Trophoblast cell (in vitro differentiated cells and primary cell): Measurements from ENCODE around the gene OR13A1. TPM values are rescaled to one million over a fixed set of nuclear protein-coding genes. Genes with fewer than 3 reads are reported as not detected.
"Not testable (repeated sequence)": the region's sequence is repeated elsewhere in the genome, so short reads cannot be mapped to it uniquely, and the experiment has no call there.

Experiments used
- DNase-seq, 2 donors: peaks; one replicate each; pipeline ENCODE4 v3.0.0-alpha.2; 2016
- H2AFZ ChIP-seq: 2 replicates; pipeline ENCODE4 v1.6.1; 2013; ENCODE audit warnings: low read length, moderate library complexity, mild to moderate bottlenecking; ENCODE audit not compliant: insufficient read depth, poor library complexity
- H2AK5ac ChIP-seq: 2 replicates; pipeline ENCODE4 v1.6.1; 2013; ENCODE audit warnings: mild to moderate bottlenecking, low read length
- H2BK120ac ChIP-seq: 2 replicates; pipeline ENCODE4 v1.6.1; 2013; ENCODE audit warnings: low read length, mild to moderate bottlenecking, moderate library complexity; ENCODE audit not compliant: insufficient read depth, poor library complexity
- H2BK12ac ChIP-seq: 2 replicates; pipeline ENCODE4 v1.6.1; 2013; ENCODE audit warnings: mild to moderate bottlenecking, low read length, moderate library complexity
- H2BK5ac ChIP-seq: 2 replicates; pipeline ENCODE4 v1.6.1; 2013; ENCODE audit warnings: low read length, low read depth, moderate library complexity, mild to moderate bottlenecking; ENCODE audit not compliant: poor library complexity
- H3K14ac ChIP-seq: 2 replicates; pipeline ENCODE4 v1.6.1; 2013; ENCODE audit warnings: mild to moderate bottlenecking, low read length
- H3K18ac ChIP-seq: 2 replicates; pipeline ENCODE4 v1.6.1; 2013; ENCODE audit warnings: mild to moderate bottlenecking, low read length
- H3K23ac ChIP-seq: 2 replicates; pipeline ENCODE4 v1.6.1; 2013; ENCODE audit warnings: low read length
- H3K27ac ChIP-seq: 2 replicates; pipeline ENCODE4 v1.5.1; 2013; ENCODE audit warnings: low read depth, mild to moderate bottlenecking, inconsistent platforms, low read length, moderate library complexity
- H3K27me3 ChIP-seq: 2 replicates; pipeline ENCODE4 v1.6.1; 2013; ENCODE audit warnings: inconsistent platforms, mild to moderate bottlenecking, low read length, moderate library complexity; ENCODE audit not compliant: insufficient read depth
- H3K36me3 ChIP-seq, 2 experiments: 1 replicate in 1 of 2; 2 replicates in 1 of 2; pipeline ENCODE4 v1.6.1; 2013; ENCODE audit warnings: low read length in 2 of 2, mild to moderate bottlenecking in 2 of 2, moderate library complexity in 1 of 2; ENCODE audit not compliant: insufficient read depth in 2 of 2, control insufficient read depth in 1 of 2
- H3K4ac ChIP-seq: 2 replicates; pipeline ENCODE4 v1.6.1; 2013; ENCODE audit warnings: low read depth, mild to moderate bottlenecking, low read length, moderate library complexity
- H3K4me1 ChIP-seq, 2 experiments: 1 replicate in 1 of 2; 2 replicates in 1 of 2; pipeline ENCODE4 v1.6.1; 2013; ENCODE audit warnings: low read length in 2 of 2, mild to moderate bottlenecking in 2 of 2, moderate library complexity in 1 of 2; ENCODE audit not compliant: insufficient read depth in 2 of 2, control insufficient read depth in 1 of 2
- H3K4me2 ChIP-seq: 2 replicates; pipeline ENCODE4 v1.6.1; 2013; ENCODE audit warnings: inconsistent platforms, mild to moderate bottlenecking, low read length, moderate library complexity
- H3K4me3 ChIP-seq: 2 replicates; pipeline ENCODE4 v1.5.1; 2013; ENCODE audit warnings: mild to moderate bottlenecking, low read depth, low read length, inconsistent platforms
- H3K79me1 ChIP-seq: one replicate; pipeline ENCODE4 v1.6.1; 2013; ENCODE audit warnings: low read length
- H3K79me2 ChIP-seq: 2 replicates; pipeline ENCODE4 v1.6.1; 2013; ENCODE audit warnings: low read length, mild to moderate bottlenecking; ENCODE audit not compliant: control insufficient read depth, insufficient read depth, poor library complexity
- H3K9ac ChIP-seq: 2 replicates; pipeline ENCODE4 v1.6.1; 2013; ENCODE audit warnings: mild to moderate bottlenecking, low read length
- H3K9me3 ChIP-seq: 2 replicates; pipeline ENCODE4 v1.6.1; 2013; ENCODE audit warnings: low read depth, mild to moderate bottlenecking, control low read depth, inconsistent platforms, low read length; ENCODE audit not compliant: insufficient read depth
- H4K12ac ChIP-seq: 2 replicates; pipeline ENCODE4 v1.6.1; 2013; ENCODE audit warnings: low read depth, mild to moderate bottlenecking, low read length, moderate library complexity
- H4K8ac ChIP-seq: 2 replicates; pipeline ENCODE4 v1.6.1; 2013; ENCODE audit warnings: low read depth, mild to moderate bottlenecking, low read length, moderate library complexity
- H4K91ac ChIP-seq: one replicate; pipeline ENCODE4 v1.6.1; 2013; ENCODE audit warnings: low read depth, mild to moderate bottlenecking, low read length, moderate library complexity
- WGBS: extraction: QIAGEN DNeasy Blood & Tissue Kit; methylation state at CpG from one replicate; pipeline ENCODE4 v1.1.7; 2013; ENCODE audit warnings: missing lambda C conversion rate; ENCODE audit not compliant: insufficient read length, insufficient coverage; ENCODE audit errors: extremely low coverage; 5-methylcytosine and 5-hydroxymethylcytosine counted together
- polyA plus RNA-seq: library from polyadenylated mRNA; stranded (reverse); fragments of 200-250 nt; gene quantifications from 2 replicates; pipeline ENCODE4 v1.2.3, GENCODE V29; 2013

OR13A1 gene
- polyA plus RNA-seq = 0.03 and 0.04 TPM in 2 replicates

GRCh38 chr10:45315508-45315907 lies at the start of gene OR13A1:
Gene OR13A1 (minus strand): TSS chr10:45315608. CDS start chr10:45304422, 11,186 bp downstream.
- Histone ChIP-seq H3K27me3 (no peaks in the 10 kb centered on the region), H3K23ac (no peak within 1 kb of the TSS), H3K4me2 (no peak within 1 kb of the TSS), H3K27ac (no peak within 1 kb of the TSS), H2BK120ac (no peak within 1 kb of the TSS), H4K91ac (no peak within 1 kb of the TSS), H3K79me2 (no peaks in the 10 kb centered on the region), H3K4me3 (no peak within 1 kb of the TSS), H3K14ac (no peak within 1 kb of the TSS), H3K9ac (no peak within 1 kb of the TSS), H3K36me3 (no peaks in the 10 kb centered on the region), H3K79me1 (no peaks in the 10 kb centered on the region), H3K4ac (no peak within 1 kb of the TSS), H4K8ac (no peak within 1 kb of the TSS), H4K12ac (no peak within 1 kb of the TSS), H3K9me3 (no peaks in the 10 kb centered on the region), H3K4me1 (no peaks in the 10 kb centered on the region), H2BK5ac (no peak within 1 kb of the TSS), H2BK12ac (no peak within 1 kb of the TSS), H3K18ac (no peak within 1 kb of the TSS), H2AK5ac (no peak within 1 kb of the TSS), H2AFZ (no peak within 1 kb of the TSS)
- DNase-seq = no peak
- WGBS = no CpG with 5 or more reads among the region's 2 CpGs

- H3K79me2 ChIP-seq, H4K91ac ChIP-seq, H3K4ac ChIP-seq, H2BK120ac ChIP-seq, H3K18ac ChIP-seq, H4K8ac ChIP-seq, H3K9me3 ChIP-seq, H3K27ac ChIP-seq, H2BK5ac ChIP-seq, H3K36me3 ChIP-seq, H3K23ac ChIP-seq, H3K79me1 ChIP-seq, H3K14ac ChIP-seq, H3K4me1 ChIP-seq, H3K9ac ChIP-seq, DNase-seq, H2AK5ac ChIP-seq, H2AFZ ChIP-seq, H4K12ac ChIP-seq, H3K4me3 ChIP-seq, H3K27me3 ChIP-seq: not testable (repeated sequence)
- peak overlapping the region; percentile 31 for H2BK12ac ChIP-seq
- no CpG with 5 or more reads among the region's 18 CpGs for WGBS
- peak overlapping the region; percentile 70 for H3K4me2 ChIP-seq
Measured at GRCh38 chr10:45361983-45362799, 46.8 kb upstream of the OR13A1 start.

GRCh38 chr10:45358961-45359360 lies 43.6 kb upstream of the OR13A1 start:
- no CpG with 5 or more reads among the region's 7 CpGs for WGBS
- H4K12ac ChIP-seq = not testable (repeated sequence)

GRCh38 chr10:45355494-45355893 lies 40.1 kb upstream of the OR13A1 start:
- Histone ChIP-seq H4K91ac (no peak overlapping the region), H3K79me1 (no peaks in the 10 kb centered on the region), H3K27ac (no peak overlapping the region), H3K4me1 (no peaks in the 10 kb centered on the region), H2BK120ac (no peak overlapping the region), H3K79me2 (no peaks in the 10 kb centered on the region), H3K23ac (no peak overlapping the region), H3K18ac (no peak overlapping the region), H4K12ac (no peak overlapping the region), H2AK5ac (no peak overlapping the region), H3K9me3 (no peaks in the 10 kb centered on the region), H3K4me2 (no peak overlapping the region), H3K4ac (no peak overlapping the region), H3K9ac (no peak overlapping the region), H3K36me3 (no peaks in the 10 kb centered on the region), H2BK5ac (no peak overlapping the region), H2AFZ (no peak overlapping the region), H3K14ac (no peak overlapping the region), H4K8ac (no peak overlapping the region), H2BK12ac (no peak overlapping the region), H3K4me3 (no peak overlapping the region), H3K27me3 (no peaks in the 10 kb centered on the region)
- no CpG with 5 or more reads among the region's 4 CpGs for WGBS
- no peak for DNase-seq

More at GRCh38 chr10:45358961-45359360, 43.6 kb upstream of the OR13A1 start:
- H2AK5ac ChIP-seq, H3K4me1 ChIP-seq, H4K91ac ChIP-seq, H2BK120ac ChIP-seq, H3K14ac ChIP-seq, H3K4me2 ChIP-seq, H3K4ac ChIP-seq, H3K9ac ChIP-seq, H3K27ac ChIP-seq, DNase-seq, H3K79me1 ChIP-seq, H2AFZ ChIP-seq, H3K79me2 ChIP-seq, H3K18ac ChIP-seq, H3K36me3 ChIP-seq, H2BK12ac ChIP-seq, H2BK5ac ChIP-seq, H3K4me3 ChIP-seq, H4K8ac ChIP-seq, H3K9me3 ChIP-seq, H3K23ac ChIP-seq, H3K27me3 ChIP-seq: not testable (repeated sequence)
